Activated CD4-positive, alpha-beta T cell treated with anti-CD3 and anti-CD28 coated beads, Interleukin-2, amount 50 U/mL, for 4 hours (primary cell): Measurements from ENCODE around the gene PRR16.
"Not testable (repeated sequence)": the region's sequence is repeated elsewhere in the genome, so short reads cannot be mapped to it uniquely, and the experiment has no call there.

ENCODE experiments used
- DNase-seq, 2 experiments: peaks; one replicate each; pipeline ENCODE4 v3.0.0-alpha.2; 2020

The PRR16 gene

DNA sequence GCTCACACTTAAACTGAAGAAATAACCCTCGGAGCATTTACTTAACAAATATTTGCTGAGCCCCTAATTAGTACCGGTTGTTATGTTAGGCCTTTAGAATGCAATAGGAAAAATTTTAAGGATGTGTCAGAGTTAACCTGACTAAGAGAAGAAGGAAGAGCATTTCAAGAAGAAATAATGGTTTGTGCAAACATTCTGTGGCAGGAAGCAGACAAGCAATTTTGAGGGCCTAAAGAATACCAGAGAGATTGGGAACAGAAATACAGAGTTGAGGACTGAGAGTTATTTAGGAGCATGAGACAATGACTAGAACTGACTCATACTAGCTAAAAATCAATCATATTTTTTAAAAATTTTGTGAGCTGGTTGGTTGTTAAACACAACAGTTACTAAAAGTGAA lies 218.8 kb downstream of the PRR16 start:
- DNase-seq = no peak

DNA sequence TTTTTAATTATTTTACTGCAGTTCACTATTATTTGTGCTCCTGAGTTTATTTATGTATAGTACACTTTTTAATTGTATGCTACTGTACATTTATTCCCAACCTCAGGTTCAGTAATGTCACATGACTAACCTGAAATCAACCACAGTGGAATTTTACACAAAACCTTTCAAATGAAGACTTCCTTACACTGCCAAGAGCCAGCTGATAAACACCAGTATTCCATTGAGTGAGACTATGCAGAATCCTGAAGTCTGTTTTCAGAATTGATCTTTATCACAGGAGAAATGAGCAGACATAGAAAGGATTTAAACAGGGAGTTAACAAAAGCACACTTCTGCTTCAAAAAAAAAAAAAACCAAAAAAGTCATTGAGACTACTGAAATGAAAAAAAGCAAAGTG lies 219.5 kb downstream of the PRR16 start:
- no peak for DNase-seq

DNA sequence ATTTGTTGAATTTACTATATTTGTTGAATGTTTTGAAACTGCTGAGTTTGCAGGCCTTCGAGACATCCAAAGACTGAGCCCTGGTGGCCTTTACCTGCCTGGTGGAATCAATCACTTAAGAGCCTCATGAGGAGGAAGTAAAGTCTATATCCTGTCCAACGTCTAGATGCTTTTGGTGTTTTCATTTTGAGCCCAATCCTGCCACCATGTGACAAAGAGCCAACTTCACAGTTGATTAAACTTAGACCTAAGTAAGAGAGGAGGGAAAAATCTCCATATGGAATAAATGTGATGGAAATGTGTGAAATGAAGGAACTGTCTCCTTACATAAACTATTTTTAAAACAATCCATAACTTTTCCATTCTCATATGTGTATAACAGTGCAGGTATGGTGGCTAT lies 220.1 kb downstream of the PRR16 start:
- DNase-seq = no peak

DNA sequence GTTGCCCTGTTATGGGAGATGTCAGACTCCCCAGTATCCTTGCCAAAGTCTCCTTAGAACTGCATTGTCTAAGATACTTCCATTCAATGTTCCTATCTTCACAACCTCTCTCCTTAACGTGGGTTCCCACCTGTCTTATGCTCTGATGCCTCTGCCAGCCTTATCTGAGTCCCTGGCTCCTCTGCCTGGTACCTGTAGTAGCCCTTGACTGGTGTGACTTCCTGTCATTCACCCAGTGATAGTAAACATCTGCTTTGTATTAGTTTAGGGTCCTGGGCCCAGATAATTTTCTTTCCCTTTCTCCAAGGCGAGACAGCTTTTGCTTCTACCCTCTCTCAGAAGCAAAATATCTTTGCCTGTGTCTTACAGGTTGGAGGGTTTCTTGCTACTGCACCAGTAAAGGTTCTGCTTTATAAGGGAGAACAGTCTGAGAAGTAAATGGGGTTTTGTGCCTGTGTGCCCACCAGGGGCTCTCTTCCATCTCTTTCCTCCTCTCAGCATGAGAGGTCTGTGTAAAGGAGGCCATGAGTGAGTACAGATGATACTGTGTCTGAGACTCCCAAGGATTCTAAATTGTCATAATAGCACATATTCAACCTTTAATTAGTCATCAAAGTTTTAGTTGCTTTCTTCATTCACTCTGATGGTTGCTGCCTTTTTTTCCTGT lies 220.8 kb downstream of the PRR16 start:
- no peak for DNase-seq

DNA sequence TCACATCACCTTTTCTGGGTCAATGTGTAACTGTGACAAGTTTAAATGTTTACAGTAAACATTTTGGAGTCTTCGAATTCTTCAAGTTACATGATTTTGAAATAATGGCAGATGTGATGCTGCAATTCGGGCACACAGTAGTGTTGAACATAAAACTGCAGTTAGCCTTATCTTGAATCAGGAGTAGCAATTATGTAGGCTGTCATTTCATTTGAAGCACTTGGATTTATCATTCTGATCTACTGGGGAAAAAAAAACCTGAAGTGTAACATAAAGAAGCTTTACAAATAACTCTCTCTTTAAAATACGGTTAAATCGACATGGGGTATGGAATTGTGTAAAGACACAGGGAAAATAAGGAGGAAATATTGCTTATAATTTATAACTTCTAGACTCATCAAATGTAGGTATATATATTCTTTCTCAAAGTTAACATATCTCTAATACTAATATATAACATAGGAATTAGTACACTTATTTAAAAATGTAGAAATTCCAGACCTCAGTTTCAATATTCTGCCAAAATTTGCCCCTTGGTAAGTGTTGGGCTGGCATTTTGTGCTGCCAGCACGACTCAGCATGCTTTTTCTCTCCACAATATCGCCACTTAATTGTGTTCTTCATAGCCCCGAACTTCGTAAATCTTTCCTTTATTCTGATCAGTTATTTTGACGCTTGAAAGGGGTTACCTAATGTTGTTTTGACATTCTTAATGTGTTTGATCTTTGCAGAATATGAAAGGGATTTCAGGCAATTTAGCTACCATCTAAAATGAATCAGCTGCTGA lies 226.7 kb downstream of the PRR16 start:
- DNase-seq = no peak

DNA sequence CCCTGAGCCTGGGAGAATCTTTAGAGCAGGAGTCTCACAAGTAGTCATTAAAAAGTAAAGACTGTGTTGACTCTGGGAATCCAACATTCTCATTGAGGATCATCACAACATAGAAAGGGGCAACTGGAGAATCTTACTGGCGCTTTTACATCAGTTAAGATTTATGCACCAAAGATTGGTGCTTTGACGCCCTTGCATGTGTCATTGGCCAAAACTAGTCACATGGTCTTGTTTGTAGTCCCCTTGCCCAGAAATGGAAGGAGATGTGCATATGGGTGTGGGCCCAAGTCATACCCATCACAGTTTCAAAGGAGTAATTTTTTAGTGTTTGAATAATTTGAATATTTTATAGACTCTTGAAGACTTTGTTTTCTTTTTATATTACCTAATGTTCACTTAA lies 228.2 kb downstream of the PRR16 start:
- DNase-seq = no peak

DNA sequence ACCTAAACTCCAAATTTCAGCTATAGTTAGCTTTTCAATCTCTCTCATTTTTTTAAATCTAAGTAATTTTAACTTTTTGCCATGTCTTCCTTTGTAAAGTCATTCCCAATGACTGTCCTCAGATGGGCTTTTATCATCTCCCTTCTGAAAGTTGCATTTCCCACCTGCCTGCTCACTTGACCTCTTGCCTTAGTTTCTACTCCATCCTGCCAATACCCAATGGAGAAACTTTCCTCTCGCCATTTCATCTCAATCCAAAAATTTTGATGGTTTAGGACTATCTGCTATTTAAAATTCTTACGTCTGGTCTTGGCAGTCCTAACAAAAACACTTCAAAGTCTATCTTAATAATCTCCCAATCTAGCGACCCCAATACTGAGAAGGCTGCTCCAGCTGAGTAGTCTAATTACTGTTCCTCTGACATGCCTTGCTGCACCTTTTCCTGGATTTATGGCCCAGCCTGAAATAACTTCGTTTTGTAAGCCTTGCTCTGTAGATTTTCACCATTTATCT lies 231.3 kb downstream of the PRR16 start:
- no peak for DNase-seq

DNA sequence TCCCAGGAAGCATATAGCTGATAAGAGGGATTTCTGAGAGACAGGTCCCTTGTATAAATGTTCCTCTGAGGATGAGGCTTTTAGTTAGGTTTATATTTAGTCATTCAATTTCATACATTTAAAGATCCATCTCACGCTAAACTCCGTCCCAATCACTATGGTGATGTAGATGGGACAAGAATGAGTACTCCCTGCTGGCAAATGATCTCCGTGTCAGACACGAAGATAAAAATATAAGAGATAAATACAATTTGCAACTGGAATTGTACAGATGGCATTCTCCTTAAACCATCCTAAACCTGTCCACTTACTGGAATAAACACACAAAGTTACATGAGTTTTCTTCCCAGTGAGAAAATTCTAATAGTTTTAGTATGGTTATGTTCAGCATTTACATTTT lies 233.0 kb downstream of the PRR16 start:
- no peak for DNase-seq

DNA sequence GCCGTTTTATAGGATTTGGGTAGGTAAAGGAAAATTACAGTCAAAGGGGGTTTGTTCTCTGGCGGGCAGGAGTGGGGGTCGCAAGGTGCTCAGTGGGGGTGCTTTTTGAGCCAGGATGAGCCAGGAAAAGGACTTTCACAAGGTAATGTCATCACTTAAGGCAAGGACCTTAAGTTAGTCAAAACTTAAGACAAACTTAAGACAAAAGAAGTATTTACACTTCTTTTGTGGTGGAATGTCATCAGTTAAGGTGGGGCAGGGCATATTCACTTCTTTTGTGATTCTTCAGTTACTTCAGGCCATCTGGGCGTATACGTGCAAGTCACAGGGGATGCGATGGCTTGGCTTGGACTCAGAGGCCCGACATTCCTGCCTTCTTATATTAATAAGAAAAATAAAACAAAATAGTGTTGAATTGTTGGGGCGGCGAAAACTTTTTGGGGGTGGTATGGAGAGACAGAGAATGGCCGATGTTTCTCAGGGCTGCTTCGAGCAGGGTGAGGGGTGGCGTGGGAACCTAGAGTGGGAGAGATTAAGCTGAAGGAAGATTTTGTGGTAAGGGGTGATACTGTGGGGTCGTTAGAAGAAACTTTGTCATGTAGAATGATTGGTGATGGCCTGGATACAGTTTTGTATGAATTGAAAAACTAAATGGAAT lies 233.7 kb downstream of the PRR16 start:
- DNase-seq = not testable (repeated sequence)

DNA sequence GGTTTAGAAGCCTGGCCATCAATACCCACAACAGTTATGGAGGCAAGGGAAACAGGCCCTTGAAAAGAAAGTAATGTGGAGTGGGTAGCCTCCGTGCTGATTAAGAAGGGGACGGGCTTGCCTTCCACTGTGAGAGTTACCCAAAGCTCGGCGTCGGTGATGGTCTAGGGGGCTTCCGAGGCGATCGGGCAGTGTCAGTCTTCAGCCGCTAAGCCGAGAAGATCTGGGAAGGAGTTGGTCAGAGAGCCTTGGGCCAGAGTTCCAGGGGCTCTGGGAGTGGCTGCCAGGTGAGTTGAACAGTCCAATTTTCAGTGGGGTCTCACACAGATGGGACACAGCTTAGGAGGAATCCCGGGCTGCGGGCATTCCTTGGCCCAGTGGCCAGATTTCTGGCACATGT lies 236.6 kb downstream of the PRR16 start:
- DNase-seq = not testable (repeated sequence)

DNA sequence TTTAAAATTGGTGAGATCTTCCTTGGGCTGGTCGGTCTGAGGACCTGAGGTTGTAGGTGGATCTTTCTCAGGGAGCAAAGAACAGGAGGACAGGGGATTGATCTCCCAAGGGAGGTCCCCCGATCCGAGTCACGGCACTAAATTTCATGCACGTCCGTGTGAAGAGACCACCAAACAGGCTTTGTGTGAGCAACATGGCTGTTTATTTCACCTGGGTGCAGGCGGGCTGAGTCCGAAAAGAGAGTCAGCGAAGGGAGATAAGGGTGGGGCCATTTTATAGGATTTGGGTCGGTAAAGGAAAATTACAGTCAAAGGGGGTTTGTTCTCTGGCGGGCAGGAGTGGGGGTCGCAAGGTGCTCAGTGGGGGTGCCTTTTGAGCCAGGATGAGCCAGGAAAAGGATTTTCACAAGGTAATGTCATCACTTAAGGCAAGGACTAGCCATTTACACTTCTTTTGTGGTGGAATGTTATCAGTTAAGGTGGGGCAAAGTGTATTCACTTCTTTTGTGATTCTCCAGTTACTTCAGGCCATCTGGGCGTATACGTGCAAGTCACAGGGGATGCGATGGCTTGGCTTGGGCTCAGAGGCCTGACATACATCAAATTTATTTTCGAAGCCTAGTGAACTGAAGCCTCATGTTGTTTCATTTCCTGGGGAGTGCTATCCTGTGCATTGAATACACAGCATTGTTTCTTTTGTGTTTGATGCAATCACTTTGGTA lies 238.9 kb downstream of the PRR16 start:
- DNase-seq = not testable (repeated sequence)

DNA sequence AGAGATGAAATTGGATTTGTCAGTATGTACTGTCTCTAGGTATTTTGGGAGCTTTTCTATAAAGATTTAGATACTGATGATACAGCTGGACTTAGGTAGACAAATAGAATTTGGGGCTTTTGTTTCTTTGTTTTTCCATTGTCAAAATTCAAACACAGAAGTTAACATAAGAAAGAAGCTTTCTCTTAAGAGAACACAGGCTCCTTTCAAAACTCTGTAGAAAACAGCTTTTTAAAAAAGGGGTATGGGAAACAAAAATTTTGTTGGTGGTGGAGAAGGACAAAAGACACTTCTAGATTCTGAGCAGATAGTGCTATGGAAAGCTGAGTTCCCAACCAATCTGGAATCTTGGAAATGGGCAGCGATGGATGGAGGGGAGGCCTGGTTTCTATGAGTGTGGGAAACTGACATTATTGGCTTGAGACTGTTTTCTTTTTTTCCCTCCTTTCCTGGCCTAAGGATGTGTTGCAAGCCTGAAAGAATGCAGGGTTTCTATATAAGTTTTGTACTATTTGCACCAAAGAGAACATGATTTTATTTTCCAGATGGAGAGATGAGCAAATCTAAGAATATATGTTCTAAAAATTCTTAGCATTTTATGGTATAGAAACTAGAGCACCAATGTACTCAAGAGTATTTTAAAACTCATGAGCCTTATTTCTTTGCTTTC lies 240.0 kb downstream of the PRR16 start:
- no peak for DNase-seq

DNA sequence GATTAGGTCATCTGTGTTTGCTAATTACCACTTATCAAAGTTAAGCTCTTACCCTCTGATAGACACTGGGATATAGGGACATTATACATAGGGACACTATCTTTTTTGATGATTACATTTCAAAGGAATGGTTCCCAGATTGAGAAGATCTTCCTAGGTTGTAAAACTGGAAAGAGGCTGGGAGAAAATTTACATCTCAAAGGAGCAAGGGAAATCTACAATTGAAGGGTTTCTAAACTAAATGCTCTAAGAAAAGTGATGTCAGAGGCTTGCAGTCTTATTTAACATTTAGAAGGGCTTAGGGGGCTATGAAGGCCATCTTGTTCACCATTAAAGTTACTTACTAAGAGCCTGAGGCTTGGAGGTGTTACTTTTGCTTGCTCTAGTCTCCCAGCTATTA lies 242.8 kb downstream of the PRR16 start:
- no peak for DNase-seq

DNA sequence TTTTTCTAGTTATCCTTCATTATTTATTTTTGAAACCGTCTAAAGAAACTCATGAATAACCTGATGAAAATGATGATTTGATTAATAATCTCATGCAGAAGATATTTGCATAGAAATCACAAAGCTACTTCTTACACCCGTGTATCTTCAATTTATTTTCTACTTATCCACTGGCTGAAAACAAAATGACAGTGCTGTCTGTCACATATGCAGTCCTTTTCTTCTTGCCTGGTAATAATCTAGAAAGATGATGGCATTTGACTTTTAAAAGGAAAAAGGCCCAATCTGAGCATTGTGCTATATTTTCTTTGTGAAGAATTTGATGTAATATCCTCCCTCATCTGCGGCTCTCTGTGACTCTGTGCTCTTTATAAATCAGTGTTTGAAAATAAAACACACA lies 253.3 kb downstream of the PRR16 start:
- DNase-seq = no peak

DNA sequence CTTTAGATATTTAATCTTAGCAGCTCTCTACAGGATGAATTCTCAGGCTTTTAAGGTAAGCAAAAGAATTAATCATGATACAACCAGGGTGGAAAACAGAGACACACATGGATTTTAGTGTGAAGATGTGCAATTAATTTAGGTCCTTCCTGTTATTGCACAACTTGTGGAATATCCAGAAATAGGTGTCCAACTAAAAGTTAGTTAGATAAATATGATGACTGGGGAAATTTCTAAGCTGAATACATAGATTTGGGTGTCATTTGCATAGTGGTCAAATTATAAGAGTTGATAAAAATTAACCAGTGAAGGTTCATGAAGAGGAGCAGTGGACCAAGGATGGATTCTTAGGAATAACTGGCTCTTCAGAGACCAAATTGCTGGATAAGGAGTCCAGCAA lies 266.1 kb downstream of the PRR16 start:
- DNase-seq = no peak

DNA sequence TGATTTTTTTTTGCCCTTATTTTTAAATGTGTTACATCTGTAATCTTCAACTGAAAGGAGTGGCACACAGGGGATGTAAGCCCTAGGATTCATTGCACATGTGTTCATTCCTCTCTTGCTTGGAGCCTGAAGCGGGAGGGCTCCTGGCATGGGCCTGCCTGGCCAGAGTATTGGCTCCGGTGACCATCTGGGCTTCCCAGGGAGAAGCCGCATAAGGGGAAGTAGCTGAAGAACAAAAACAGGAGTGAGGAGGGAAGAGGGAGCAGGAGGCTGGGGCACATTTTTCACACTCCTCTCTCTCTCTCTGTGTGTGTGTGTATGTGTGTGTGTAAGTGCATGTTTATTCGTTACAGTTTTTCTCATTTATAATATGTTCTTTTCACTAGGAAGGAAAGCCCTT lies 269.9 kb downstream of the PRR16 start:
- DNase-seq = no peak

DNA sequence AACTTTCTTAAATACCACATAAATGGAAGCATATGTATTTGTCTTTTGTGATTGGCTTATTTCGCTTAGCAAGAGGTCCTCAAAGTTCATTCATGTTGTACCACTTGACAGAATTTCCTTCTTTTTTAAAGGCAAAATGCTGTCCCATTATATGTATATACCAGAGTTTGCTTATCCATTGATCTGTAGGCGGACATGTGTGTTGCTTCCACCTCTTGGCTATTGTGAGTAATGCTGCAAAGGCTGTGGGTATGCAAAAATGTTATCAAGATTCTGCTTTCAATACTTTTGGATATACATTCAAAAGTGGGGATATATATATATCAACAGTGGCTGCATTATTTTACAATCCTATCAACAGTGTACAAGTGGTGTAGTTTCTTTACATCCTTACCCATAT lies 271.0 kb downstream of the PRR16 start:
- DNase-seq = no peak
